ENCODE data around the gene SSUH2. TPM values are rescaled to one million over a fixed set of nuclear protein-coding genes. Genes with fewer than 3 reads are reported as not detected.
"Not testable (repeated sequence)": the region's sequence is repeated elsewhere in the genome, so short reads cannot be mapped to it uniquely, and the experiment has no call there.

The SSUH2 gene, protein sequence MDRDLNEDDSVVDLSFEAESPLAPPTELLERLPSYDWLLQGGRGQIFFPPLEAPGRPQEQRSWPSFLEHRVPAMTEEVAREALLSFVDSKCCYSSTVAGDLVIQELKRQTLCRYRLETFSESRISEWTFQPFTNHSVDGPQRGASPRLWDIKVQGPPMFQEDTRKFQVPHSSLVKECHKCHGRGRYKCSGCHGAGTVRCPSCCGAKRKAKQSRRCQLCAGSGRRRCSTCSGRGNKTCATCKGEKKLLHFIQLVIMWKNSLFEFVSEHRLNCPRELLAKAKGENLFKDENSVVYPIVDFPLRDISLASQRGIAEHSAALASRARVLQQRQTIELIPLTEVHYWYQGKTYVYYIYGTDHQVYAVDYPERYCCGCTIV
- under 1 TPM in 2 of 6 donors, not detected in 4; 0.22 to 0.79 TPM for total RNA-seq

DNA sequence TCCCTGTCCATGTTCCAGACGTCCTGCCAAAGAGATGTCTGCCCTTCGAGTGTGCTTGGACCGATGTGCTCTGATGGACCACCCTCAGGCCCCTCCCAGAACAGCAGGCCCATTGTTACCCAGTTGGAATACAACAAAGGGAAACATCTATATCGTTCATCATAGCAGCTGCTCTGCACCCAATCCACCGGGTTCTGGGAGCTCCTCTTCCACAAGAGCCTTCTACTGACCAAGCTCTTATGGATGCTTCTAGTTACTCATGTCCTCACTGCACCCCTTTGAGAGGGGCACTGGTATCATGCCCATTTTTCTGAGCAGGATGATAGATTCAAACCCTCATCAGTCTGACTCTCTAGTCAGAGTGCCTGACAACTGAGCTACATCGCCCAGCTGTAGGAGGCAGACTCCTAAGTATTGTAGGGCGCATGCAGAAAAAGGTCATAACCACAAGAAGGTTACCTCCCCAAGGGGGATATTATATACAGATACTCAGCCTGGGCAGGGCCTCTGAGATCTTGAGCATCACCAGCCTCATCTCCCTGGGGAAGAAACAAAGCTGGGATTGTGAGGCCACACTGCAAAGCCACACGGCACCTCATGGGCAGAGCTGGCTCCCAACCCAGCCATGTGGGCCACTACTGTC is at the start of gene SSUH2:
TSS of gene SSUH2 (minus strand) at position 51 of the 643 bp plus-strand sequence. CDS start at position 11, 40 bp downstream.
- Histone ChIP-seq H3K9me3 (no peaks in the 10 kb centered on the region), H3K27ac (no peak within 1 kb of the TSS), H3K4me1 (no peaks in the 10 kb centered on the region), H3K36me3 (no peaks in the 10 kb centered on the region), H3K4me3 (no peak within 1 kb of the TSS), H3K27me3 (no peaks in the 10 kb centered on the region)
- DNase-seq (no peak), ATAC-seq (ENCODE audit: low FRiP score in 2 of 2) (no peak)
- WGBS, 2 donors, result 75 to 77% methylated on average over 6 to 8 of the region's 8 CpGs
- no peak for TF ChIP-seq EP300 (IDR thresholded peaks at IDR 0.05)
- TF ChIP-seq, protein P1, sequence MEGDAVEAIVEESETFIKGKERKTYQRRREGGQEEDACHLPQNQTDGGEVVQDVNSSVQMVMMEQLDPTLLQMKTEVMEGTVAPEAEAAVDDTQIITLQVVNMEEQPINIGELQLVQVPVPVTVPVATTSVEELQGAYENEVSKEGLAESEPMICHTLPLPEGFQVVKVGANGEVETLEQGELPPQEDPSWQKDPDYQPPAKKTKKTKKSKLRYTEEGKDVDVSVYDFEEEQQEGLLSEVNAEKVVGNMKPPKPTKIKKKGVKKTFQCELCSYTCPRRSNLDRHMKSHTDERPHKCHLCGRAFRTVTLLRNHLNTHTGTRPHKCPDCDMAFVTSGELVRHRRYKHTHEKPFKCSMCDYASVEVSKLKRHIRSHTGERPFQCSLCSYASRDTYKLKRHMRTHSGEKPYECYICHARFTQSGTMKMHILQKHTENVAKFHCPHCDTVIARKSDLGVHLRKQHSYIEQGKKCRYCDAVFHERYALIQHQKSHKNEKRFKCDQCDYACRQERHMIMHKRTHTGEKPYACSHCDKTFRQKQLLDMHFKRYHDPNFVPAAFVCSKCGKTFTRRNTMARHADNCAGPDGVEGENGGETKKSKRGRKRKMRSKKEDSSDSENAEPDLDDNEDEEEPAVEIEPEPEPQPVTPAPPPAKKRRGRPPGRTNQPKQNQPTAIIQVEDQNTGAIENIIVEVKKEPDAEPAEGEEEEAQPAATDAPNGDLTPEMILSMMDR (IDR thresholded peaks at IDR 0.05), result no peak
- TF ChIP-seq POLR2AphosphoS5 (IDR thresholded peaks at IDR 0.05), result no peak
- TF ChIP-seq POLR2A (IDR thresholded peaks at IDR 0.05), result no peak

DNA sequence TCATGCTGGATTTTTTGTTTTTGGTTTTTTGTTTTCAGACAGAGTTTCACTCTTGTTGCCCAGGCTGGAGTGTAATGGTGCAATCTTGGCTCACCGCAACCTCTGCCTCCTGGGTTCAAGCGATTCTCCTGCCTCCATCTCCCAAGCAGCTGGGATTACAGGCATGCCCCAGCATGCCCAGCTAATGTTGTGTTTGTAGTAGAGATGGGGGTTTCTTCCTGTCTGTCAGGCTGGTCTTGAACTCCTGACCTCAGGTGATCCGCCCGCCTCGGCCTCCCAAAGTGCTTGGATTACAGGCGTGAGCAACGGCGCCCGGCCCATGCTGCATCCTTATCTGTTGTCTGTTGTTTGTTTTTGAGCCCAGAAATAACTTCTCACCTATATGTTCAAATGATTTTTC is 46.7 kb upstream of the SSUH2 start:
- DNase-seq; H3K36me3 ChIP-seq; ATAC-seq (ENCODE audit: low FRiP score in 2 of 2); H3K27me3 ChIP-seq; H3K27ac ChIP-seq; H3K9me3 ChIP-seq; H3K4me3 ChIP-seq; H3K4me1 ChIP-seq: not testable (repeated sequence)
- WGBS, 2 donors, result 85 to 86% methylated on average over 9 of the region's 9 CpGs

DNA sequence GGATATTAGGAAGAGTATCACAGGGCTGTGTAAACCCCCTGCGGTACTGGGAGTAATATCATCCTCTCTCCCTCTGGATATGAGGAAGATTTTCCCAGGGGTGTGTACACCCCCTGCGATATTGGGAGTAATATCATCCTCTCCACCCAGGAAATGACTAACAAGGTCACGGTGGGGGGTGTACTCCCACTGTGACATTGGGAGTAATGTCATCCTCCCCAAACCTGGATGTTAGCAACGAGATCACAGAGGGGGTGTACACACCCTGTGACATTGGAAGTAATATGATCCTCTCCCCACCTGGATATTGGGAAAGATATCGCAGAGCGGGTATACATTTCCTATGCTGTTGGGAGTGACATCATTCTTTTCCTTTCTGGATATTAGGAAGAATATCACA is 40.4 kb upstream of the SSUH2 start:
- H3K36me3 ChIP-seq; H3K4me1 ChIP-seq; H3K9me3 ChIP-seq; H3K4me3 ChIP-seq; H3K27me3 ChIP-seq; H3K27ac ChIP-seq; ATAC-seq (ENCODE audit: low FRiP score in 2 of 2); DNase-seq: not testable (repeated sequence)
- WGBS, 2 donors, result 75 to 91% methylated on average over 4 to 6 of the region's 6 CpGs

DNA sequence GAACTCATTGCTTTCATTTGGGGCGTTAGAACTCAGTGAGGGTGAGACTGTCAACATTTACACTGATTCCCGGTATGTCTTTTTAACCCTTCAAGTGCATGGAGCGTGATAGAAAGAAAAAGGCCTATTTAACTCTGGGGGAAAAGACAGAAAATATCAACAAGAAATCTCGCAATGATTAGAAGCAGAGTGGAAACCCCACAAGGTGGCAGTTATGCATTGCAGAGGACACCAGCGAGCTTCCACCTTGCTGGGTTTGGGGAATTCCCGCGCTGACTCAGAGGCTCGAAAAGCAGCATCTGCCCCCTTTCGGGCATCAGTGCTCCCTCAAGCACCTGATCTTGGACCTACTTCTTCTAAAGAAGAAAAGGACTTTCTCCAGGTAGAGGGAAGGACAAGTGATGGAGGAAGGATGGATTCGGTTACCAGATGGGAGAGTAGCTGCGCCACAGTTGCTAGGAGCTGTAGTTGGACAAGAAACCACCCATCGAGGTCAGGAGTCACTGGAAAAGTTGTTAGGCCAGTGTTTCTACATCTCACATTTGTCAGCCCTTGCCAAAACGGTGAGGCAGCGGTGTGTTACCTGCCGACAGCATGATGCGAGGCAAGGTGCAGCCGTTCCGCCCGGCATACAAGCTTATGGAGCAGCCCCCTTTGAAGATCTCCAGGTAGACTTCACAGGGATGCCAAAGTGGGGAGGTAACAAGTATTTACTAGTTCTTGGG is 38.4 kb upstream of the SSUH2 start:
- not testable (repeated sequence) for H3K27ac ChIP-seq; DNase-seq; H3K4me1 ChIP-seq; H3K4me3 ChIP-seq; ATAC-seq (ENCODE audit: low FRiP score in 2 of 2); H3K27me3 ChIP-seq; H3K9me3 ChIP-seq; H3K36me3 ChIP-seq
- WGBS, 2 donors, result 76 to 82% methylated on average over 19 of the region's 19 CpGs

DNA sequence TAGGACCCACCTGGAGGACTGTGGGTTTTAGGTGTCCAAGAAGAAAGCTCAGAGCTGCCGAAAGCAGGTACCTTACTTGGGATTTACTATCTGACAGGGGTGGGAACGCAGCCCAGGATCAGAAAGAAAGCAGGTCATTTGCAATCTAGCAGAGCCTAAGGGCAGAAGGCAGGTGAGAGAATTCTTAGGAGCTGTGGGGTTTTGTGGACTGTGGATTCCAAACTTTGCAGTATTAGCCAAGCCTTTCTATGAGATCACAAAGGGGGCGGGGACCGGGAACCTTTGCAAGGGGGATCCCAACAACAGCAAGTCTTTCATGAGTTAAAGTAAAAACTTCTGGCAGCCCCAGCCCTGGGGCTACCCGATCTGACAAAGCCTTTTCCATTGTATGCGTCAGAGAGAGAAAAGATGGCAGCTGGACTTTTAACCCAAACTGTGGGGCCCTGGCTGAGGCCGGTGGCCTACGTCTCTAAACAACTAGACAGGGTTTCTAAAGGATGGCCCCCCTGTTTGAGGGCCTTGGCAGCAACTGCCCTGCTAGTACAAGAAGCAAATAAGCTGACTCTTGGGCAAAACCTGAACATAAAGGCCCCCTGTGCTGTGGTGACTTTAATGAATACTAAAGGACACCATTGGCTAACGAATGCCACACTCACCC is 37.4 kb upstream of the SSUH2 start:
- DNase-seq; H3K27ac ChIP-seq; H3K27me3 ChIP-seq; ATAC-seq (ENCODE audit: low FRiP score in 2 of 2); H3K4me3 ChIP-seq; H3K4me1 ChIP-seq; H3K36me3 ChIP-seq; H3K9me3 ChIP-seq: not testable (repeated sequence)
- WGBS, 2 donors, result 78 to 84% methylated on average over 9 of the region's 9 CpGs

DNA sequence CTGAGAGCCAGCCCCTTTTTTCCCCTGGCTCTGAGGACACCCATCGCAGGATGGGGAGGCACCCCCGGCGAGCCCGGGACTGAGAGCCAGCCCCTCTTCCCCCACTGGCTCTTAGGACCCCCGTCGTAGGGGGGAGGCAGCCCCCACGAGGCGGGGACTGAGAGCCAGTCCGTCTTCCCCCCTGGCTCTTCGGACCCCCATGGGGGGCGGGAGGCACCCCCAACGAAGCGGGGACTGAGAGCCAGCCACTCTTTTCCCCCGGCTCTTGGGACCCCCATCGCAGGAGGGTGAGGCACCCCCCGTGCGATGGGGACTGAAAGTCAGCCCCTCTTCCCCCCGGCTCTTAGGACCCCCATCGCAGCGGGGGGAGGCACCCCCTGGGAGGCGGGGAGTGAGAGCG is 36.8 kb upstream of the SSUH2 start:
- Histone ChIP-seq H3K36me3 (no peaks in the 10 kb centered on the region), H3K4me3 (no peak overlapping the region), H3K27me3 (no peaks in the 10 kb centered on the region), H3K9me3 (no peaks in the 10 kb centered on the region), H3K4me1 (no peaks in the 10 kb centered on the region), H3K27ac (no peak overlapping the region)
- 60 to 95% methylated on average over 4 to 5 of the region's 22 CpGs for WGBS, 2 donors
- no peak for ATAC-seq (ENCODE audit: low FRiP score in 2 of 2)
- peak in 1 of 2 donors; percentile 61 for DNase-seq
- TF ChIP-seq, protein P1 (IDR thresholded peaks at IDR 0.05), result no peak
- TF ChIP-seq POLR2A (IDR thresholded peaks at IDR 0.05) (no peak), POLR2AphosphoS5 (IDR thresholded peaks at IDR 0.05) (no peak), EP300 (IDR thresholded peaks at IDR 0.05) (no peak)

DNA sequence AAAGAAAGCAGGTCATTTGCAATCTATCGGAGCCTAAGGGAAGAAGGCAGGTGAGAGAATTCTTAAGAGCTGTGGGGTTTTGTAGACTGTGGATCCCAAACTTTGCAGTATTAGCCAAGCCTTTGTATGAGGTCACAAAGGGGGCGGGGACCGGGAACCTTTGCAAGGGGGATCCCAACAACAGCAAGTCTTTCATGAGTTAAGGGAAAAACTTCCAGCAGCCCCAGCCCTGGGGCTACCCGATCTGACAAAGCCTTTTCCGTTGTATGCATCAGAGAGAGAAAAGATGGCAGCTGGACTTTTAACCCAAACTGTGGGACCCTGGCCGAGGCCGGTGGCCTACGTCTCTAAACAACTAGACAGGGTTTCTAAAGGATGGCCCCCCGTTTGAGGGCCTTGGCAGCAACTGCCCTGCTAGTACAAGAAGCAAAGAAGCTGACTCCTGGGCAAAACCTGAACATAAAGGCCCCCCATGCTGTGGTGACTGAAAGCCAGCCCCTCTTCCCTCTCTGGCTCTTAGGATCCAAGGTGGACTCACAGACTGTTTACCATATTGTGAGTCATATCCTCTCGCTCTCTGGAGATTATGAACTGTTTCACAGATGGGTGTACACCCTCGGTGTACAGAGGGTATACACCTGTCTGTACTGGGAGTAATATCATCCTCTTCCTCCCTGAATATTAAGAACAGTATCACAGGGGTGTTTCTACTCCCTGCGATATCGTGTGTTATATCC is 35.4 kb upstream of the SSUH2 start:
- H3K9me3 ChIP-seq; DNase-seq; H3K36me3 ChIP-seq; H3K27ac ChIP-seq; H3K27me3 ChIP-seq; ATAC-seq (ENCODE audit: low FRiP score in 2 of 2); H3K4me3 ChIP-seq; H3K4me1 ChIP-seq: not testable (repeated sequence)
- WGBS, 2 donors, result 63 to 73% methylated on average over 13 of the region's 13 CpGs
